HG03159 (cell line): ENCODE data around the gene EHD4.

Experiments used
- ATAC-seq: cut with Tn5 transposase; IDR thresholded peaks from one replicate; pipeline ENCODE4 v1.9.1; 2021; ENCODE audit warnings: mild to moderate bottlenecking, moderate library complexity; ENCODE audit not compliant: unreplicated experiment

EHD4 gene

GRCh38 chr15:41882689-41883483, 89.5 kb downstream of the EHD4 start:
- ATAC-seq: no peak

GRCh38 chr15:41881920-41882688, 90.3 kb downstream of the EHD4 start:
- ATAC-seq: no peak

- no peak for ATAC-seq
Measured at GRCh38 chr15:41881550-41881919, 90.8 kb downstream of the EHD4 start.

- no peak for ATAC-seq
Measured at GRCh38 chr15:41881086-41881485, 91.3 kb downstream of the EHD4 start.

GRCh38 chr15:41880156-41880877, 92.0 kb downstream of the EHD4 start:
- no peak for ATAC-seq

- no peak for ATAC-seq
Measured at GRCh38 chr15:41879321-41879845, 93.0 kb downstream of the EHD4 start.

- no peak for ATAC-seq
Measured at GRCh38 chr15:41878355-41878699, 94.0 kb downstream of the EHD4 start.

GRCh38 chr15:41877631-41878354, 94.6 kb downstream of the EHD4 start:
- no peak for ATAC-seq

GRCh38 chr15:41876689-41877088, 95.7 kb downstream of the EHD4 start:
- no peak for ATAC-seq

GRCh38 chr15:41876007-41876406, 96.3 kb downstream of the EHD4 start:
- no peak for ATAC-seq

- ATAC-seq: no peak
Measured at GRCh38 chr15:41874736-41875135, 97.6 kb downstream of the EHD4 start.

GRCh38 chr15:41873711-41874110, 98.6 kb downstream of the EHD4 start:
- no peak for ATAC-seq

GRCh38 chr15:41872166-41872747, 100.1 kb downstream of the EHD4 start:
- ATAC-seq: no peak

- no peak for ATAC-seq
Measured at GRCh38 chr15:41871175-41871905, 101.0 kb downstream of the EHD4 start.

- ATAC-seq: no peak
Measured at GRCh38 chr15:41870689-41871081, 101.7 kb downstream of the EHD4 start.

- no peak for ATAC-seq
Measured at GRCh38 chr15:41869770-41870688, 102.3 kb downstream of the EHD4 start.

- ATAC-seq: no peak
Measured at GRCh38 chr15:41868321-41868720, 104.0 kb downstream of the EHD4 start.

GRCh38 chr15:41866872-41867579, 105.3 kb downstream of the EHD4 start:
- no peak for ATAC-seq
